Activated CD4-positive, alpha-beta T cell treated with anti-CD3 and anti-CD28 coated beads, Interleukin-10, Interleukin-2, amounts not matched to agents 100 ng/mL and 50 ng/mL, durations not matched to agents 16 hours and 8 hours (primary cell): Measurements from ENCODE around the gene PLCB1.

Source experiments
- DNase-seq: peaks from one replicate; pipeline ENCODE4 v3.0.0-alpha.2; 2020

Gene PLCB1

DNA sequence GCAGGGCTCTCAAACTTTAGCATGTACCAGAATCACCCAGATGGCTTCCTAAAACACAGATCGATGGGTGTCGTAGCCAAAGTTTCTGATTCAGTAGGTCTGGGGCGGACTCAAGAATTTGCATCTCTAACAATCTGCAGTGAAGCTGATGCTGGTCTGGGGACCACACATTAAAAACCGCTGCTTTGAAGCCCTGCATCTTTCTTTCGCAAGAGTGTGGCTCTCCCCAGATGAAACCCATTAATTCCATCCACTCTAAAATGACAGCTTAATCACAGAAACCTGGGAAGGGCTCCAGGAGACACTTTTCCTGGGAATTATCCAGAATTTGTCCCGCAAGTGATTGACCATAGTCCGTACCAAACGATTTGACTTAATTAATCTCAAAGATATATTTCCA is 617.0 kb downstream of the PLCB1 start:
- no peak for DNase-seq

DNA sequence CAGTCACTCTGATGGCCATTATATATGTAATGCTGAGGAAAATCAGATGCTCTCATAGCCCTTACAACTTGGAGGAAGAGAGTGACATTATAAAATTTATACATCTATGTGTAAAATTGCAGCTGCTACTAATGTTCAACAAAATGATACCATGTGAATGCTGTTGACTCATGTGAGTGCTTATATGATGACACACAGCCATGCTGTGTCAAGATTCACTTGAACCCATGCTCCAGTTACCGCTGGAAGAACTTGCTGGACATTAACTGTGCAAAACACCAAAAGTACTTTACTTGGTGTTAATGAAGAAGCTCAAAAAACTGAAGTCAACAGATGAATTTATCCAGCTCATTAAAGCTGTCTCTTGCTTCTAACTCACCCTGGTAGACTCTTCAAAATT is 617.9 kb downstream of the PLCB1 start:
- DNase-seq = no peak

- DNase-seq = no peak
These were observed 623.5 kb downstream of the PLCB1 start for GRCh38 chr20:8755340-8756118.

- no peak for DNase-seq
These were observed 624.3 kb downstream of the PLCB1 start for GRCh38 chr20:8756410-8756809.

- DNase-seq = no peak
These were observed 625.1 kb downstream of the PLCB1 start for GRCh38 chr20:8757146-8757545.

DNA sequence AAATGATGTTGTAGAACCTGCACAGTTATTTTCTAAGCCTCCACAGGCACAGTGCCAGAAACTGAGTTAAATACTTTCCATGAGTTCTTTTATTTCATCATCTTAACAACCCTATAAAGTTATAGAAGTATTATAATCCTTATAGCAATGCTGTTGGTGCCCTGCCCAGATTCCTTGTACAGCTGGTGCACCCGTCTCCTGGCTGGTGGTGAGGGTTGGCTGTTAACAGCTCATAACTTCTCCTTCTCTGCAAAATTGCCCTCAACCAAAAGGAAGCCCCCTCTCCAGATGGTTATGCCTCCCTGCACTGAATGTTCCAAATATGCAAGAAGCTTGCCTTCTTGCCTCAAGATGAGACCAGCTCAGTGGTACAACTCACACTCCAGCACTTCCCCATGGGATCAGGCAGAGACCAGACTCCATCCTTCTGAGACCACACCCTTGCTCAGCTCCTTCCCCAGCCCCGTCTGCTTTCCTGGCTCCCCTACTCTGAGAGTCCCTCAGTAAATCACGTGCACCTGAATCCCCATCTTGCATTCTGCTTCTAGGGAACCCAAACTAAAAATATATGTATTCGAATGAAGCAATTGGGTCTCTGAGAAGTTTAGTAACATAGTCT is 632.4 kb downstream of the PLCB1 start:
- no peak for DNase-seq

DNA sequence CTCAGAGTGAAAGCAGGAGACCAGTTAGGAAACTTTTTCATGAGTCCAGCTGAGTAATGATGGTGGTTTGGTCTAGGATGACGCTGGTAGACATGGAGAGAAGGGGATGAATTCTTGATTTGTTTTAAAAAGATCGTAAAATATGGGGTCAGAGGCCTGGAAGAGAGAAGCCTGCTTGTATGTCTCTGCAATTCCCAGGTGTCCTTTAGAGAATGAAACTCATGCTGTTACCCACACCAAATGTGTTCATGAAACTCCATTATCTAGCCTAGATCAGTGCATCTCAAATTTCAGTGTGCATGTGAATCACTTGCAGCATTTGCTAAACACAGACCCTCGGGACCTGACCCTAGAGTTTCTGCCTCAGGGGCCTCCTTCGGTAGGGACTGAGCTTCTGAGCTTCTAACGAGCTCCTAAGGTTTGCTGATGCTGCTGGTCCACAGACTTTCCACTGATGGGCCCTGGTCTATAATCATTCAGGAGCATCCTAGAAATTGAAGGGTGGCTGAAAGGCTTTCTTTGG is 634.9 kb downstream of the PLCB1 start:
- DNase-seq = no peak

- no peak for DNase-seq
These were observed 642.3 kb downstream of the PLCB1 start for GRCh38 chr20:8774412-8774811.

DNA sequence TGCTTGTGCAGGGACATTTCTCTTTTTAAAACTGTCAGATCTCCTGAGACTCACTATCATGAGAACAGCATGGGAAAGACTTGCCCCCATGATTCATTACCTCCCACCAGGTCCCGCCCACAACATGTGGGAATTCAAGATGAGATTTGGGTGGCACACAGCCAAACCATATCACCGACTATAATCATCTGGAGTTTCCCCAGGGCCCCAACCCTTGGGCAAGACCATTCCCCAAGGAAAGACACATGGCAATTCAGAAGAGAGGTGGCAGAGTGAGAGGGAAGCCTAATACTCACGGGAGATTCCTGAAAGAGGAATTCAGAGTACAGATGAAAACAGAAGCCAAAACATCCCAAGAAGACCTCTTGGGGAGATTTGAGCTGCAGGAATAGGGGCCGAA is 645.8 kb downstream of the PLCB1 start:
- no peak for DNase-seq

DNA sequence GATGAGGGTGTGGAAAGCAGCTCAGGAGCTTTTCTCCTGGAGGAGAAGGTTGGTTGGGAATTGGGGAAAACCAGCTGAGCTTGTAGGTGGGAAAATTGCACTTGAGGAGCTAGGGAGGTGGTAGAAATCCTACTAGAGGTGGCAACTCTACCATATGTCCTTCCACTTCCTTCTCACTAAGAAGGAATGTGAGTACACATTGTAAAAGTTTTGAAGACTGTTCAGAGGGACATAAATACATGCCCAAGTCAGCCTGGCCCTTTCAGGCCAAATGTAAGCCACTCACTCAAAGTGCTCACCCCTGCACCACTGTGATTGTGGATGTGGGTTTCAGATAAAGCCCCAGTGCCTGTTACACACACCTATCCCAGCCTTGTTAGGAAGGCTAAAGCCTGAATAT is 646.3 kb downstream of the PLCB1 start:
- DNase-seq = no peak

DNA sequence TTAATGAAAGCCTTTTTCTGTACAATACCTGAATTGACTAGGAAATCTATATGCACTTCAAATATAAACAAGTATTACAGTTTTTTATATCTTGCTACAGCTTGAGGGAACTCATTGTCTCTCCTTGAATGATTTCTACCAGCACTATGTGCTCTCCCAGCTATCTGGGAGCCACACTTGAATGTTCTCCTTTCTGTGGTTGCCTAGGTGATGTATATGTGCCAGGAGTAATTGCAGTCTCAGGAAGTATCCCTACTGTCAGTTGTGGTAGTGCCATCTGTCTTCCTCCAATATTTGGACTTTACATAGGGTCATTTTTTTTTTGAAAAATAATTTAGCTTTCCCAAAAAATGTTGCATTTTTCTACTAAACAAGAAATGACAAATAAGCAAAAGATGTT is 648.8 kb downstream of the PLCB1 start:
- no peak for DNase-seq

- DNase-seq = no peak
These were observed 650.7 kb downstream of the PLCB1 start for GRCh38 chr20:8782804-8783203.

DNA sequence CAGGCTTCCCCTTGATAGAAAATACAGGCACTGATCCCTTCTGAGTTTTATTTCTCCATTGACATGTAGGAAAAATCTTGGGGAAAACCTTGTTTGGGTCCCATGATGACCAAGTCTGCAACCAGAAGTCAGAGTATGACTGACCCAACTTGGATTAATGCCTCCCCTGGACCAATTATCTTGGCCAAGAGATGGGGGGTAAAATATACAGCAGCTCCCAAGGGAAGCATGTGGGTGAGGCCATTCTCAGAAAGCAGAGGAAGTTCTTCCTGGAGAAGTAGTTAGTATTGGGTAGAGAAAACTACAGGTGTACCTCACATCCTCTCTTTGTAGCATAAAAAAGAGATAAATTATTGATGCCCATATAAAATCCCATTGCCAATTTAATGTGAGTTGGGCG is 651.7 kb downstream of the PLCB1 start:
- no peak for DNase-seq

GRCh38 chr20:8786383-8786782 is 654.3 kb downstream of the PLCB1 start:
- no peak for DNase-seq

- no peak for DNase-seq
These were observed 655.0 kb downstream of the PLCB1 start for GRCh38 chr20:8787090-8787489.

DNA sequence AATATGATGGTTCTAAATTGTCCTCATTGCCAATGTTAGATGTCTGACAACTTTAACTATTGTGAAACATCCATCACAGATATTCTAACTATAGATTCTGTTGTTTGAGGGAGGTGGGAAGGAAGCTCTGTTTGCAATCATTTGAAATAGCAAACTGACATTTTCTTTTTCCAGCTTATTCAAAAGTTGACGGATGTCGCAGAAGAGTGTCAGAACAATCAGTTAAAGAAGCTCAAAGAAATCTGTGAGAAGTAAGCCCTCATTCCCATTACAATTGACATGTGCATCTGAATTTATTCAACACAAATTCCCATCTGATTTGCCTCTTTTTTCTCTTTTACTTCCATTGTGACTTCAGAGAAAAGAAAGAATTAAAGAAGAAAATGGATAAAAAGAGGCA is 656.2 kb downstream of the PLCB1 start:
- no peak for DNase-seq

DNA sequence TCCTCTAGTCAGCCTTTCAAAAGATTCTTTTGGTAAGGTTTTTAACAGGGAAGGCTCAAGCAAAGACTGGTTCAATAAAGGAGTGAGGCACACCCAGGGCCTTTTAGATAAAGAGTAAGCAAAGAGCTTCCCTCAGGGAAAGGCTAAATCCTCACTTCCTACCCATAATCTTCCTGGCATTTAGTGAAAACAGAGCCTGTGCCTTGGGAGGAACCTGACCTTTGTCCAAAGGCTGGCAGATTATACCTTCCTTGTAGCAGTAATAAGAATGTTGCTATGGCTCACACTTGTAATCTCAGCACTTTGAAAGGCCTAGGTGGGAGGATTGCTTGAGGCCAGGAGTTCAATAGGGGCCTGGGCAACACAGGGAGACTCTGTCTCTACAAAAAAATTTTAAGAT is 656.8 kb downstream of the PLCB1 start:
- DNase-seq = no peak

DNA sequence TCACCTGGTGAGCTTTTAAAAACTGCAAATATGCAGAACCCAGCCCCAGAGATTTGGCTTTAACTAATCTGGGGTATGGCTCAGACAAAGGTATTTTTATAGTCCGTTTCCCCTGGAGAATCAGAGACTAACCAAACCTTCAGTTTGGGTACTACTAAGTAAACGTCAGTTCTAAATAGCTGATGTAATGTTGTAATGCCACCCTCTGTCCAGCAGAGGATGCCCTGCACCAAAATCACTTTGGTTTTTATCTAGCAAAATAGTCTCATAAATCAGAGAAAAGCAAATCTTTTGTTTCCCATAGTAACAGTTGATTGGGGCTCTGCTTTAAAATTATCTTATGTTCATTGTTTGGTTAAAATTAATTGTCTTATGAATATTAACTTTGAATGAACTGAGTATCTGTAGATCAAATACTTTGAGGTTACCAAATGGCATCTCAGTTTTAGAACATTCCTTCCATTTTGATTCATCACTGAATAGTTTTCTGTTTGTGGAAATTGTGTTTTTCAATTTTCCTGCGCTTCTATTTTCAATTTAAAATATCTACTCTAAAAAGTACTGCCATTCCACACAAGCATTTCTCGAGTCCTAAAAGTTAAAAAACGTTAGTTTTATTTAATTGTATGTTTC is 658.5 kb downstream of the PLCB1 start:
- peak; percentile 34 for DNase-seq

DNA sequence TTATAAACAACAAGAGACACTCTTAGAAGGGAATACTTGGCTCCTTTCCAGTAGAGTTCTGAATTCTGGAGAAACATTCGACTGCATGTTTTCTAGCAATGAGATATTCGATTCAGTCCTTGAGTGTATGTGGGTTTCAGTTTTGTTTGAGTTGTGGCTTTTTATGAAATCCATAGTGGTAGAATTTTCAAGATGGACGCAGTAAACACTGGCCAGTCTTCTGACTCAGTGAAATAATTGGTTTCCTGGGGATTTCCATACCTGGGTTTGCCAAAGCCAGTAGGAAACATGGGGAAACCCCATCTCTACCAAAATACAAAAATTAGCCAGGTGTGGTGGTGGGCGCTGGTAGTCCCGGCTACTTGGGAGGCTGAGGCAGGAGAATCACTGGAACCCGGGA is 663.3 kb downstream of the PLCB1 start:
- DNase-seq = no peak

- DNase-seq = no peak
These were observed 664.1 kb downstream of the PLCB1 start for GRCh38 chr20:8796088-8796660.

GRCh38 chr20:8798505-8798904 is 666.4 kb downstream of the PLCB1 start:
- DNase-seq = no peak

DNA sequence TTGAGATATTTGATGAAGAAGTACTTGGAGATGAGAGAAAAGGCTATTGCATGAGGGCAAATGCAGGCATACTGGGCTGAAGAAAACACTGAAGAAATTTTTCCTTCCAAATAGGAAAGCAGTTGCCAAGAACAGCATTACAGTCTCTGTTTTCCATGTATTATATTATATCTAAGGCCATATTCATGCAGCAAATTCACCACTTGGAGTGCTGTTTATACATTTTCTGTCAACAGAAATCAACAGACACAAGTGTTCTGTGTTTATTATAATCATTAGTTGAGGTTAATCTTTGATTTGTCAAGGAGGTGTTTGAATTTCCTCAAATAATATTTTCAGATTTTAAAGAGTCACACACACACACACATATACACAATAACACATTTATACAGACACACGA is 668.0 kb downstream of the PLCB1 start:
- no peak for DNase-seq

GRCh38 chr20:8801686-8802085 is 669.6 kb downstream of the PLCB1 start:
- DNase-seq = no peak

DNA sequence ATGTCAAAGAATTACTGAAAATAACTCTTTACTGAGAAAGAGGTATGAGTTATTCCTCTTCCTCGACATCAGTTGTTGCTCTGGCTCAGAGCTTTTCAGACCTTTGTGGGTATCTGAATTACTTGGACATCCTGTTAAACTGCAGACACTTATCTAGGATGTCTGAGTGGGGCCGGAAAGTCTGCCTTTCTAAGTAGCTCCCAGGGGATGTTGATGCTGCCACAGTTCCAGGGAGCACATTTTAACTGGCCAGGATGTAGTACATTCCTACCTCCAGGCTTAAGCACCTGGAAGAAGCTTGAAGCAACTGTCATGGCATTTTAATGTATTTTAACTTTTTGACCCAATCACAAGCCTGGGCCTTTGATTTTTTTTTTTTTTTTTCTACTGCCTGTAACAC is 671.0 kb downstream of the PLCB1 start:
- DNase-seq = no peak
